Subcutaneous abdominal adipose tissue (tissue), 5 donors: ENCODE measurements around the gene VAPA.
"Not testable (repeated sequence)": the region's sequence is repeated elsewhere in the genome, so short reads cannot be mapped to it uniquely, and the experiment has no call there.

Source experiments
- H3K27ac ChIP-seq: one replicate; pipeline ENCODE4 v1.7.0; 2013; ENCODE audit warnings: low read depth, mild to moderate bottlenecking, inconsistent platforms, low read length, moderate library complexity
- H3K27me3 ChIP-seq, 5 donors: one replicate each; pipeline ENCODE4 v1.7.0; 2013; ENCODE audit warnings: low read length in 5 of 5, inconsistent platforms in 1 of 5; ENCODE audit not compliant: control insufficient read depth in 5 of 5, insufficient read depth in 4 of 5
- H3K36me3 ChIP-seq, 5 donors: one replicate each; pipeline ENCODE4 v1.7.0; 2013; ENCODE audit warnings: low read length in 5 of 5; ENCODE audit not compliant: control insufficient read depth in 5 of 5, insufficient read depth in 5 of 5
- H3K4me1 ChIP-seq, 5 donors: one replicate each; pipeline ENCODE4 v1.7.0; 2013; ENCODE audit warnings: low read length in 5 of 5, mild to moderate bottlenecking in 3 of 5, moderate library complexity in 1 of 5; ENCODE audit not compliant: control insufficient read depth in 5 of 5, insufficient read depth in 5 of 5
- H3K4me3 ChIP-seq, 5 donors: one replicate each; pipeline ENCODE4 v1.7.0; 2013; ENCODE audit warnings: low read length in 5 of 5, low read depth in 1 of 5
- H3K9ac ChIP-seq, 5 donors: one replicate each; pipeline ENCODE4 v1.7.0; 2013; ENCODE audit warnings: low read length in 5 of 5, mild to moderate bottlenecking in 4 of 5, moderate library complexity in 3 of 5
- H3K9me3 ChIP-seq, 5 donors: one replicate each; pipeline ENCODE4 v1.7.0; 2013; ENCODE audit warnings: low read length in 5 of 5; ENCODE audit not compliant: control insufficient read depth in 5 of 5
- donor health status: healthy.
- donor health status: healthy.
- donor health status: healthy.
- donor health status: healthy.
- donor health status: healthy.

VAPA gene

DNA sequence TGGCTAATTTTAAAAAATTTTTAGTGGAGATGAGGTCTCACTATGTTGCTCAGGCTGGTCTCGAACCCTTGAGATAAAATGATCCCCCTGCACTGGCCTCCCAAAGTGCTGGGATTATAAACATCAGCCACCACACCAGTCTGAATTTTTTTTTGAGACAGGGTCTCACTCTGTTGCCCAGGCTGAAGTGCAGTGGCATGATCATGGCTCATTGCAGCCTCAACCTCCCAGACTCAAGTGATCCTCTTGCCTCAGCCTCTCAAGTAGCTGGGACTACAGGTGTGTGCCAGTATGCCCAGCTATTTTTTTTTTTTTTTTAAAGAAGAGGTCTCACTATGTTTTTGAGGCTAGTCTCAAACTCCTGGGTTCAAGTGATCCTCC is 14.3 kb upstream of the VAPA start:
- H3K9ac ChIP-seq, H3K4me3 ChIP-seq, H3K36me3 ChIP-seq, H3K9me3 ChIP-seq, H3K4me1 ChIP-seq, H3K27me3 ChIP-seq, H3K27ac ChIP-seq: not testable (repeated sequence)

DNA sequence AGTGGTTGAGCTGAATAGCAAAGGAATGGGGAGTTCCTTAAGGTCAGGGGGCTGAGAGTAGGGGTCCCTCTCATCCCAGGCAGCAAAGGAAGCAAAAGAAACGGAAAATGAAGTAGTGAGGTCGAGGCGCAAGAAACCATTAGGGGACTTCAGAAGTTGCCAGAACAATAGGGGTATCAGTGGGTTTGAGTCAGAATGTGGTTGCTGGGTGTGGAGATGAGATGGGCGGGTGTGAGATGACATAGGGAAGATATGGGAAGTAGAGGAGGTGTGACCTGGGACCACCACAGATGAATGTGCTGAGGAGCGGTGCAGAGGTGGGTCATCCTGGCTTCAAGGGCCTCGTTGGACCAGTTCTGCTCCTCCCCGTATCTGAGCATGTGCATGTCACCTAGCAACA is 13.1 kb upstream of the VAPA start:
- H3K4me3 ChIP-seq = no peak overlapping the region
- H3K9me3 ChIP-seq = no peaks in the 10 kb centered on the region
- H3K27me3 ChIP-seq = no peaks in the 10 kb centered on the region
- H3K4me1 ChIP-seq = peaks cover 0 to 3% (median 0%) of the 10 kb centered on the region in 5 donors
- no peaks in the 10 kb centered on the region for H3K36me3 ChIP-seq
- H3K9ac ChIP-seq = no peak overlapping the region
- H3K27ac ChIP-seq = no peak overlapping the region

DNA sequence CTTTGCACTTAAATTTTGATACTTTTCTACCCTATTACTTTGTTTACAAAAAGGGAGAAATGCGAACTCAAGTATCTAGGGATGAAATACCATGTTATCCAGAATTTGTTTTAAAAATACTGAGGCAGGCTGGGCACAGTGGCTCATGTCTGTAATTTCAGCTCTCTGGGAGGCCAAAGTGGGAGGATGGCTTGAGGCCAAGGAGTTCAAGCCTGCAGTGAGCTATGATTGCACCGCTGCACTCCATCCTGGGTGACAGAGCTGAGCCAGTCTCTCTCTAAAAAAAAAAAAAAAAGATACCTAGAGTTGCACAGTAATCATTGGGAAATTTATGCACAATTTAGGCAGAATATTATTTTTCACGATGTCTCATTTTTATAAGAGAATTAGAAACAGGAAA is 12.4 kb upstream of the VAPA start:
- Histone ChIP-seq H3K27me3 (no peaks in the 10 kb centered on the region), H3K9me3 (no peaks in the 10 kb centered on the region), H3K4me1 (peaks cover 0 to 3% (median 0%) of the 10 kb centered on the region in 5 donors), H3K27ac (no peak overlapping the region), H3K4me3 (no peak overlapping the region), H3K9ac (no peak overlapping the region), H3K36me3 (no peaks in the 10 kb centered on the region)

DNA sequence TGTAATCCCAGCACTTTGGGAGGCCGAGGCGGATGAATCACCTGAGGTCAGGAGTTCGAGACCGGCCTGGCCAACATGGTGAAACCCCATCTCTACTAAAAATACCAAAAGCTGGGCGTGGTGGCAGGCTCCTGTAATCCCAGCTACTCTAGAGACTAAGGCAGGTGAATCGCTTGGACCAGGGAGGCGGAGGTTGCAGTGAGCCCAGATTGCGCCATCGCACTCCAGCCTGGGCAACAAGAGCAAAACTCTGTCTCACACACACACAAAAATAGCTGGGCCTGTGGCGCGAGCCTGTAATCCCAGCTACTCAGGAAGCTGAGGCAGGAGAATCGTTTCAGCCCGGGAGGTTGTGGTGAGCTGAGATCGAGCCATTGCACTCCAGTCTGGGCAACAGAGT is 11.6 kb upstream of the VAPA start:
- H3K36me3 ChIP-seq, H3K27ac ChIP-seq: not testable (repeated sequence)

DNA sequence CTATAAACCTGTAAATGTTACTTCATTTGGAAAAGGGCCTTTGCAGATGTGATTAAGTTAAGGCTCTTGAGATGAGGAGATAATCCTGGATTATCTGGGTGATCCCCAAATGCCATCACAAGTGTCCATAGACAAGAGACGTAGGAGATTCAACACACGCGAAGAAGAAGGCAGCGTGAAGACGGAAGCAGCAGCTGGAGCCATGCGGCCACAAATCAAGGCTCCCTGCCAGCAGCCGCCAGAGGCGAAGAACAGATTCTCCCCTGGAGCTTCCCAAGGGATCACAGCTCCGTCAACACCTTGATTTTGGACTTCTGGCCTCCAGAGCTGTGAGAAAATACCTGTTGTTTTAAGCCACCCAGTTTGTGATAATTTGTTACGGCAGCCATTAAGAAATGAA is 11.0 kb upstream of the VAPA start:
- peaks cover 0 to 3% (median 0%) of the 10 kb centered on the region in 5 donors for H3K4me1 ChIP-seq
- H3K9ac ChIP-seq = no peak overlapping the region
- no peak overlapping the region for H3K27ac ChIP-seq
- no peaks in the 10 kb centered on the region for H3K27me3 ChIP-seq
- no peaks in the 10 kb centered on the region for H3K36me3 ChIP-seq
- H3K9me3 ChIP-seq = no peaks in the 10 kb centered on the region
- no peak overlapping the region for H3K4me3 ChIP-seq

More for the DNA sequence above, 11.6 kb upstream of the VAPA start:
- not testable (repeated sequence) for H3K4me3 ChIP-seq, H3K9me3 ChIP-seq, H3K27me3 ChIP-seq, H3K4me1 ChIP-seq, H3K9ac ChIP-seq

DNA sequence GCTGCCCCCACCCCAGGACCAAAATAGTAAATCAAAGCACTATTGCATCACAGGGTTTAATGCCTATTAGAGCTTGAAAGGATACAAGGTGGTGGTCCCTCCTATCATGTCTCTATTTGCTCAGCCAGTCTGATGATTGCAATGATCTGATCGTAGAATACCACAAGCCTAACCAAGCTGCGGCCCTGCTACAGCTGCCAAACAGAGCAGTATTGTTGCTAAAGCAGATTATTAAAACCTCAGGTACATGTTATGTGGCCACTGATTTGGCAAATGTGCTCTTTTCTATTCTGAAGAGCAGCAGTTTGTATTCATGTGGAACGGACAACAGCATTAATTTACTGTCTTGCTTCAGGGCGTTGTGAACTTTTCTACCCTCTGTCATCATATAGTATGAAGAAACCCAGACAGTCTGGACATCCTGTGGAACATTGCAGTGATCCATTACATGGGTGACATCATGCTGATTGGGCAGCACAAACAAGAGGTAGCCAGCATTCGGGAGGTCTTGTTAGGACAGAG is 8.4 kb upstream of the VAPA start:
- peaks cover 0 to 2% (median 0%) of the 10 kb centered on the region in 5 donors for H3K27me3 ChIP-seq
- H3K9me3 ChIP-seq = no peaks in the 10 kb centered on the region
- no peak overlapping the region for H3K27ac ChIP-seq
- H3K4me3 ChIP-seq = no peak overlapping the region
- no peaks in the 10 kb centered on the region for H3K36me3 ChIP-seq
- peaks cover 0 to 3% (median 0%) of the 10 kb centered on the region in 5 donors for H3K4me1 ChIP-seq
- H3K9ac ChIP-seq = no peak overlapping the region

DNA sequence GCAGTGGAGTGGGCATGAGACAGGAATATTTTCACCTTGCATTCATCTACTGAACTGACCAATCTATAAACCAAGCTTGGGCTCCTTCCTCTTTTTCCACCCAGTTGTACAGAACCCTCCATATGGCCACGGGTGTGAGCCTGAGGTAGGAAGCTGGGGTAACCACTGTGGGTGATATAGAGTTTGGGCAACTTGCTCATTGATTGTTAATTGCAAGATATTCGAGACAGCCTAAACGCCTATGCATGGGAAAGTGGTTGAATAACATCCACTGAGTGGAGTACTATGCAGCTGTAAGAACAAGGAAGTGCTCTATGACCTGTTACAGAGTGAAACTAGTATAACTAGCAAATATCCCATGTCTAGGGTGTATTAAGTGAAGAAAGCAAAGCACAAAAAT is 7.3 kb upstream of the VAPA start:
- Histone ChIP-seq H3K9ac (no peak overlapping the region), H3K27ac (no peak overlapping the region), H3K4me1 (peaks cover 0 to 3% (median 0%) of the 10 kb centered on the region in 5 donors), H3K4me3 (no peak overlapping the region), H3K9me3 (no peaks in the 10 kb centered on the region), H3K36me3 (no peaks in the 10 kb centered on the region), H3K27me3 (peaks cover 0 to 2% (median 0%) of the 10 kb centered on the region in 5 donors)

DNA sequence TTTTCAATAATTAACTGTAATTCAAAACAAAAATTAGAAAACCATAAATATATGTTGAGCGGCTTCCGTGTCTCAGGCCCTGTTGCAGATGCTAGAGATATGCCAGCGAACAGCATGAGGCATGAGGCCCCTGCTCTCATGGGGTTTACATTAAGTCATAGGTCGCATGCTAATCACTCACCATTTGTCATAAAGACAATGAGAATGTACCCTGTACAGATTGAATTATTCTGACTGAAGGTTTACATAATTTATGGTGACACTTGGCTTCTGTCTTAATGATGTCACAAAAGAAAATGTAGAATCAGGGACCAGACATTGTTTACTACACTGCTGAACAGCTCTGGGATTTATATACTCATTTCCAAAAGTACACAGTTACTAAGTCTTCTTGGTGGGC is 5.9 kb upstream of the VAPA start:
- H3K9me3 ChIP-seq = no peaks in the 10 kb centered on the region
- H3K27ac ChIP-seq = no peak overlapping the region

DNA sequence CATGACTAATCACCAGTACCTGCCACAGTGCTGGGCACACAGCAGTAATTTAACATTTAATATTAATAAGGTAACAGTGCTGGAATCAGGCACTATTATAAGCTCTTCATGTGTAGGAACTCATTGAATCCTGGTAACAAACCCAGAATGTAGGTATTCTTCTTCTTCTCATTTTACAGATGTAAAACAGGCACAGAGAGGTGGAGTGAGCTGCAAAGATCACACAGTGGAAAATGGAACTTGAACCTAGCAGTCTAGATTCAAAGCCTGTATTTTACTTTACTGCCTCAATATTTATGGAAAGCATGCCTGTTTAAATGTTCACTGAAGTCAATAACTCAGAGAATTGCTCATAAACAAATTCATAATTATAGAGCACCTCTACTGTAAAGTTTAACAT is 3.7 kb upstream of the VAPA start:
- H3K4me3 ChIP-seq = no peak overlapping the region
- H3K4me1 ChIP-seq = peaks cover 0 to 9% (median 7%) of the 10 kb centered on the region in 5 donors
- H3K9ac ChIP-seq = no peak overlapping the region
- no peak overlapping the region for H3K27ac ChIP-seq
- no peaks in the 10 kb centered on the region for H3K9me3 ChIP-seq
- no peaks in the 10 kb centered on the region for H3K36me3 ChIP-seq
- peaks cover 0 to 2% (median 0%) of the 10 kb centered on the region in 5 donors for H3K27me3 ChIP-seq

More for the DNA sequence above, 5.9 kb upstream of the VAPA start:
- peaks cover 0 to 4% (median 2%) of the 10 kb centered on the region in 5 donors for H3K4me1 ChIP-seq
- H3K4me3 ChIP-seq = no peak overlapping the region
- H3K36me3 ChIP-seq = no peaks in the 10 kb centered on the region
- H3K9ac ChIP-seq = no peak overlapping the region
- H3K27me3 ChIP-seq = peaks cover 0 to 2% (median 0%) of the 10 kb centered on the region in 5 donors

DNA sequence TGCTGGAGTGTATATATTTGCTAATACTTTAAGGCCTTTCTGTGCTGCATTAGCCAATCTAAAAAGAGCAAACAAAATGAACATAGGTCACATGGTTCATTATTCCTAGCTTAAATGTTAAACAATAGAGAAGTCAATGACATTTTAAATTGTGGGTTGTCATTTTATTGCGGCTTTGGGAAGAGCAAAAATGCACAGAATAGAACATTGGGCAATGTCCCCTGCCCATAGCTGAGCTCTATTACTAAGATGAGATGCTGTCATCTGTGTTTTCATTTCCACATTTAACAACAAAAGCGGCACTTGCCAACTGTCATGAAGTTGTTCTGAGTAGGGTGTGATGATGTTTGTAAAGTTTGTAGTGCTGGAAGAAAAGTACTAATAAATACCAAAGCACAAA is 3.2 kb upstream of the VAPA start:
- Histone ChIP-seq H3K36me3 (no peaks in the 10 kb centered on the region), H3K4me1 (peaks cover 0 to 14% (median 10%) of the 10 kb centered on the region in 5 donors), H3K9ac (no peak overlapping the region), H3K9me3 (no peaks in the 10 kb centered on the region), H3K27me3 (peaks cover 0 to 2% (median 0%) of the 10 kb centered on the region in 5 donors), H3K4me3 (no peak overlapping the region), H3K27ac (no peak overlapping the region)

DNA sequence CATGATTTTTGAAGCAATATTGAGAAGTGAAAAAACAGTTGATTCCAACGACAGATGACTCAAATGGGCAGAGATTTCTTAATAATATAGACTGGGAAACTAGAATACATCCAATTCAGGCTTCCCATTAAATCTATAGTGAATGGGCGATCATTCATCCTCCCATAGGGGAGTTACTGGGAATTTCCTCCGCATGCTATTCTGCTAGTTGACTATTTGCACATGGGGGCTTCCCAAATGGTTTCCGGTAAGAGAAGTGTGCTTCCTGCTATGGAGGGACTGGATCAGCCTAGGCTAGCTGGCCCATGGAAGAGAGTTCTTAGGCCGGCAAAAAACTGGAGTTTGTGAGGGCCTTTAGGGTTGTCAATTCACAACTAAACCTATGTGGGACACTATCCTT is 2.6 kb upstream of the VAPA start:
- peaks cover 0 to 20% (median 16%) of the 10 kb centered on the region in 5 donors for H3K4me1 ChIP-seq
- H3K27ac ChIP-seq = no peak overlapping the region
- no peaks in the 10 kb centered on the region for H3K36me3 ChIP-seq
- H3K4me3 ChIP-seq = no peak overlapping the region
- H3K9ac ChIP-seq = no peak overlapping the region
- peaks cover 0 to 2% (median 0%) of the 10 kb centered on the region in 5 donors for H3K27me3 ChIP-seq
- H3K9me3 ChIP-seq = no peaks in the 10 kb centered on the region
